H1 (cell line): Measurements from ENCODE around the gene OLFM3. TPM values are rescaled to one million over a fixed set of nuclear protein-coding genes. Genes with fewer than 3 reads are reported as not detected.

Experiments used
- CTCF ChIA-PET: fragments of 300-600 bp; sonication (Branson Sonifier 250); formaldehyde crosslinking; loops from one replicate; lab custom pipeline; 2021; ENCODE audit not compliant: partially characterized antibody; lab: Charles Lee
- POLR2A ChIA-PET: fragments of 300-600 bp; sonication (Branson Sonifier 250); formaldehyde crosslinking; loops from one replicate; lab custom pipeline; 2021; ENCODE audit warnings: inconsistent platforms; ENCODE audit not compliant: partially characterized antibody; lab: Charles Lee
- DNase-seq, 2 experiments: peaks; one replicate each; pipeline versions ENCODE4 v3.0.0 to v3.0.0-alpha.2; 2010 to 2022; ENCODE audit warnings: low spot score in 2 of 2, low read depth in 1 of 2, mixed read lengths in 1 of 2
- FAIRE-seq: peaks from 2 replicates; lab custom pipeline; 2011; peaks lifted over from hg19 to GRCh38; lab: Jason Lieb, UNC
- H2AFZ ChIP-seq: 2 replicates; pipeline ENCODE4 v1.8.1; 2012; ENCODE audit warnings: low read length, inconsistent platforms
- H2AK5ac ChIP-seq: 2 replicates; pipeline ENCODE4 v1.6.1; 2013; ENCODE audit warnings: low read depth, low read length
- H2BK120ac ChIP-seq: replicated peaks from 2 replicates; pipeline ENCODE3; 2013; ENCODE audit warnings: low read depth, low read length, inconsistent platforms
- H2BK12ac ChIP-seq: 2 replicates; pipeline ENCODE4 v1.6.1; 2013; ENCODE audit warnings: low read depth, low read length
- H2BK15ac ChIP-seq: 2 replicates; pipeline ENCODE4 v1.6.1; 2013; ENCODE audit warnings: low read length
- H2BK20ac ChIP-seq: 2 replicates; pipeline ENCODE4 v1.6.1; 2013; ENCODE audit warnings: low read length
- H2BK5ac ChIP-seq: 2 replicates; pipeline ENCODE4 v1.6.1; 2013; ENCODE audit warnings: low read depth, low read length
- H3K14ac ChIP-seq: 2 replicates; pipeline ENCODE4 v1.6.1; 2013; ENCODE audit warnings: inconsistent platforms; ENCODE audit not compliant: insufficient read length
- H3K18ac ChIP-seq: 2 replicates; pipeline ENCODE4 v1.6.1; 2013; ENCODE audit warnings: low read length; ENCODE audit errors: extremely low read depth
- H3K23ac ChIP-seq: 2 replicates; pipeline ENCODE4 v1.6.1; 2013; ENCODE audit warnings: inconsistent platforms; ENCODE audit not compliant: insufficient read length
- H3K23me2 ChIP-seq: 2 replicates; pipeline ENCODE4 v1.6.1; 2013; ENCODE audit warnings: low read depth, low read length
- H3K27ac ChIP-seq: 2 replicates; pipeline ENCODE4 v1.6.1; 2011; ENCODE audit warnings: low read depth, low read length, inconsistent platforms
- H3K27me3 ChIP-seq, 4 experiments: replicated peaks in 1 of 4; 1 replicate in 1 of 4; 2 replicates in 3 of 4; pipeline versions ENCODE4 v1.6.1 to v1.8.1; 2011 to 2013; ENCODE audit warnings: low read length in 3 of 4, mild to moderate bottlenecking in 3 of 4, inconsistent platforms in 2 of 4, mixed read lengths in 2 of 4, moderate library complexity in 1 of 4; ENCODE audit not compliant: control insufficient read depth in 3 of 4, insufficient read depth in 3 of 4; ENCODE audit errors: extremely low read depth in 1 of 4
- H3K36me3 ChIP-seq, 4 experiments: 2 replicates each; pipeline versions ENCODE4 v1.6.1 to v1.8.1; 2011 to 2013; ENCODE audit warnings: mild to moderate bottlenecking in 4 of 4, low read length in 3 of 4, moderate library complexity in 2 of 4, control low read depth in 1 of 4, inconsistent platforms in 1 of 4; ENCODE audit not compliant: insufficient read depth in 4 of 4, control insufficient read depth in 2 of 4
- H3K4ac ChIP-seq: replicated peaks from 2 replicates; pipeline ENCODE3; 2013; ENCODE audit warnings: low read length, low read depth, mixed read lengths, inconsistent platforms; ENCODE audit not compliant: insufficient read length
- H3K4me1 ChIP-seq, 4 experiments: replicated peaks in 1 of 4; 1 replicate in 1 of 4; 2 replicates in 3 of 4; pipeline versions ENCODE4 v1.6.1 to v1.8.1; 2011 to 2013; ENCODE audit warnings: low read length in 3 of 4, inconsistent platforms in 2 of 4, mixed read lengths in 1 of 4; ENCODE audit not compliant: insufficient read depth in 4 of 4, control insufficient read depth in 3 of 4
- H3K4me2 ChIP-seq, 2 experiments: 2 replicates each; pipeline versions ENCODE4 v1.6.1 to v1.8.1; 2011 to 2013; ENCODE audit warnings: low read depth in 2 of 2, low read length in 2 of 2, control low read depth in 1 of 2, inconsistent platforms in 1 of 2, mild to moderate bottlenecking in 1 of 2; ENCODE audit not compliant: insufficient read depth in 1 of 2
- H3K4me3 ChIP-seq, 4 experiments: fragments of 200-600, 300-600 bp in 1 of 4; sonication (generic), shearing (Covaris generic), sonication (Bioruptor Twin) in 1 of 4; 2 replicates each; pipeline versions ENCODE4 v1.5.1 to v1.8.1; 2011 to 2016; ENCODE audit warnings: low read length in 4 of 4, low read depth in 3 of 4, control low read depth in 2 of 4, inconsistent platforms in 2 of 4, mild to moderate bottlenecking in 2 of 4, mixed read lengths in 1 of 4, moderate library complexity in 1 of 4; ENCODE audit not compliant: insufficient read depth in 2 of 4; ENCODE audit errors: extremely low read depth in 1 of 4
- H3K56ac ChIP-seq: replicated peaks from 2 replicates; pipeline ENCODE3; 2013; ENCODE audit warnings: low read depth, mild to moderate bottlenecking, mixed read lengths, low read length, inconsistent platforms; ENCODE audit not compliant: insufficient read length
- H3K79me1 ChIP-seq: 2 replicates; pipeline ENCODE4 v1.6.1; 2013; ENCODE audit warnings: low read depth, low read length, control low read depth
- H3K79me2 ChIP-seq, 2 experiments: 2 replicates each; pipeline versions ENCODE4 v1.6.1 to v1.8.1; 2012 to 2013; ENCODE audit warnings: low read length in 2 of 2, mild to moderate bottlenecking in 2 of 2, inconsistent platforms in 1 of 2; ENCODE audit not compliant: insufficient read depth in 2 of 2, control insufficient read depth in 1 of 2
- H3K9ac ChIP-seq, 4 experiments: replicated peaks in 1 of 4; 1 replicate in 1 of 4; 2 replicates in 3 of 4; pipeline versions ENCODE4 v1.6.1 to v1.8.1; 2011 to 2013; ENCODE audit warnings: low read depth in 3 of 4, low read length in 3 of 4, control low read depth in 2 of 4, mild to moderate bottlenecking in 2 of 4, moderate library complexity in 2 of 4, inconsistent platforms in 1 of 4; ENCODE audit errors: extremely low read depth in 1 of 4
- H3K9me3 ChIP-seq, 2 experiments: 2 replicates each; pipeline versions ENCODE4 v1.6.1 to v1.8.1; 2012 to 2013; ENCODE audit warnings: mild to moderate bottlenecking in 2 of 2, moderate library complexity in 2 of 2, control low read depth in 1 of 2, inconsistent platforms in 1 of 2, low read depth in 1 of 2, low read length in 1 of 2, mixed read lengths in 1 of 2; ENCODE audit not compliant: insufficient read depth in 2 of 2
- H4K20me1 ChIP-seq, 2 experiments: replicated peaks in 1 of 2; 2 replicates each; pipeline versions ENCODE3 to v1.8.1; 2011 to 2013; ENCODE audit warnings: inconsistent platforms in 2 of 2, low read length in 2 of 2, mild to moderate bottlenecking in 1 of 2; ENCODE audit not compliant: insufficient read depth in 2 of 2, control insufficient read depth in 1 of 2
- H4K5ac ChIP-seq: 2 replicates; pipeline ENCODE4 v1.6.1; 2013; ENCODE audit warnings: low read length, low read depth, mixed read lengths, inconsistent platforms; ENCODE audit not compliant: insufficient read length
- H4K8ac ChIP-seq: 2 replicates; pipeline ENCODE4 v1.8.0; 2013; ENCODE audit warnings: mild to moderate bottlenecking, moderate library complexity, low read length, inconsistent platforms; ENCODE audit not compliant: insufficient read depth; ENCODE audit errors: extremely low read depth
- H4K91ac ChIP-seq: replicated peaks from 2 replicates; pipeline ENCODE3; 2013; ENCODE audit warnings: low read length, mixed read lengths, inconsistent platforms; ENCODE audit not compliant: insufficient read length
- polyA plus RNA-seq, 7 experiments: library from polyadenylated mRNA; depleted of rRNA in 3 of 7; stranded (reverse) in 5 of 7; unstranded in 2 of 7; fragments of >200 nt in 5 of 7; fragments of 200-250 nt in 2 of 7; gene quantifications; 1 replicate in 5 of 7; 2 replicates in 1 of 7; 4 replicates in 1 of 7; pipeline versions ENCODE4 v1.2.1 to v1.2.3, GENCODE V29; 2011 to 2013; ENCODE audit warnings: missing spikeins in 2 of 7, mixed read lengths in 2 of 7
- total RNA-seq: library from RNA; stranded (reverse); fragmentation: NEBNext Ultra II Directional; extraction: Animal tissue kit (Norgen Biotek cat#: 25700); gene quantifications from 2 replicates; pipeline ENCODE4 v1.2.1, GENCODE V29; 2021
- TF ChIP-seq, protein P1 (sequence below): fragments of 300-600 bp; sonication (generic); IDR thresholded peaks from 2 replicates; pipeline ENCODE4 v1.7.1; 2012; ENCODE audit warnings: low read length, moderate library complexity, mild to moderate bottlenecking, inconsistent platforms; ENCODE audit not compliant: insufficient replicate concordance

OLFM3 gene
- total and polyA plus RNA-seq, 2 of the 8 experiments (the other 6 are each of a cell fraction or from before 2014, with no cell fraction given), result 0.30 to 0.32 TPM

DNA sequence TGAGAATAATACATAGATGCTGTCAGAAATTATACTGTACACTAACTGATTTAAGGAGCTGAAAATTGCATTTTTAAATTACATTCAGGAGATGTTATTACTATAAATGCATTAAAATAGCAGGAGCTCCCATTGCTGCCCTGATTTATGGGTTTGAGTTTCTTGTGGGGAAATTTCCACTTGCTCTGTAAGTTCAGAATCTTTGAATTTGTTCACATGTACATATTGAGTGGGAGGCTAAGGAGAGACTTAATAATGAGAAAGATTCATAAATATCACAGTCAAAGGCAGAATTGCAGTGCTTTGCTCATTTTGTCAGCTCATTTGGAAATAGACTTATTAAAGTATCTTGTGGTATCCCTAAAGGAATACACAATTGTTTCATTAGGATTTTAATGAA lies 170.3 kb downstream of the OLFM3 start:
- POLR2A ChIA-PET, result interaction anchor here (0.6 kb wide), 1 partner anchor 208 kb away, joined by 3 read pairs; no protein-coding TSS in a partner anchor
- no peaks in the 10 kb centered on the region for H3K4me1 ChIP-seq
- no peak for DNase-seq
- H3K23me2 ChIP-seq, result no peaks in the 10 kb centered on the region
- H2AK5ac ChIP-seq, result no peak overlapping the region
- H3K56ac ChIP-seq, result no peak overlapping the region
- no peak overlapping the region for H4K91ac ChIP-seq
- H3K4me3 ChIP-seq, result no peak overlapping the region
- no peaks in the 10 kb centered on the region for H3K79me2 ChIP-seq
- no peaks in the 10 kb centered on the region for H3K79me1 ChIP-seq
- H3K27me3 ChIP-seq, result no peaks in the 10 kb centered on the region
- no peaks in the 10 kb centered on the region for H4K20me1 ChIP-seq
- H3K27ac ChIP-seq, result no peak overlapping the region
- H2BK120ac ChIP-seq, result no peak overlapping the region
- H3K9ac ChIP-seq, result no peak overlapping the region
- FAIRE-seq, result no peak
- H4K8ac ChIP-seq, result no peak overlapping the region
- no peak overlapping the region for H2BK15ac ChIP-seq
- no peak overlapping the region for H2BK12ac ChIP-seq
- no peak overlapping the region for H2BK5ac ChIP-seq
- no peaks in the 10 kb centered on the region for H3K9me3 ChIP-seq
- no peak overlapping the region for H3K4ac ChIP-seq
- H3K18ac ChIP-seq, result no peak overlapping the region
- CTCF ChIA-PET, result interaction anchor here (1.2 kb wide), 1 partner anchor 348 kb away, joined by 3 read pairs; no protein-coding TSS in a partner anchor
- no peak overlapping the region for H3K4me2 ChIP-seq
- H3K14ac ChIP-seq, result no peak overlapping the region
- no peak overlapping the region for H3K23ac ChIP-seq
- H2AFZ ChIP-seq, result no peak overlapping the region
- no peak overlapping the region for H2BK20ac ChIP-seq
- no peaks in the 10 kb centered on the region for H3K36me3 ChIP-seq
- no peak overlapping the region for H4K5ac ChIP-seq
- TF ChIP-seq, protein P1, sequence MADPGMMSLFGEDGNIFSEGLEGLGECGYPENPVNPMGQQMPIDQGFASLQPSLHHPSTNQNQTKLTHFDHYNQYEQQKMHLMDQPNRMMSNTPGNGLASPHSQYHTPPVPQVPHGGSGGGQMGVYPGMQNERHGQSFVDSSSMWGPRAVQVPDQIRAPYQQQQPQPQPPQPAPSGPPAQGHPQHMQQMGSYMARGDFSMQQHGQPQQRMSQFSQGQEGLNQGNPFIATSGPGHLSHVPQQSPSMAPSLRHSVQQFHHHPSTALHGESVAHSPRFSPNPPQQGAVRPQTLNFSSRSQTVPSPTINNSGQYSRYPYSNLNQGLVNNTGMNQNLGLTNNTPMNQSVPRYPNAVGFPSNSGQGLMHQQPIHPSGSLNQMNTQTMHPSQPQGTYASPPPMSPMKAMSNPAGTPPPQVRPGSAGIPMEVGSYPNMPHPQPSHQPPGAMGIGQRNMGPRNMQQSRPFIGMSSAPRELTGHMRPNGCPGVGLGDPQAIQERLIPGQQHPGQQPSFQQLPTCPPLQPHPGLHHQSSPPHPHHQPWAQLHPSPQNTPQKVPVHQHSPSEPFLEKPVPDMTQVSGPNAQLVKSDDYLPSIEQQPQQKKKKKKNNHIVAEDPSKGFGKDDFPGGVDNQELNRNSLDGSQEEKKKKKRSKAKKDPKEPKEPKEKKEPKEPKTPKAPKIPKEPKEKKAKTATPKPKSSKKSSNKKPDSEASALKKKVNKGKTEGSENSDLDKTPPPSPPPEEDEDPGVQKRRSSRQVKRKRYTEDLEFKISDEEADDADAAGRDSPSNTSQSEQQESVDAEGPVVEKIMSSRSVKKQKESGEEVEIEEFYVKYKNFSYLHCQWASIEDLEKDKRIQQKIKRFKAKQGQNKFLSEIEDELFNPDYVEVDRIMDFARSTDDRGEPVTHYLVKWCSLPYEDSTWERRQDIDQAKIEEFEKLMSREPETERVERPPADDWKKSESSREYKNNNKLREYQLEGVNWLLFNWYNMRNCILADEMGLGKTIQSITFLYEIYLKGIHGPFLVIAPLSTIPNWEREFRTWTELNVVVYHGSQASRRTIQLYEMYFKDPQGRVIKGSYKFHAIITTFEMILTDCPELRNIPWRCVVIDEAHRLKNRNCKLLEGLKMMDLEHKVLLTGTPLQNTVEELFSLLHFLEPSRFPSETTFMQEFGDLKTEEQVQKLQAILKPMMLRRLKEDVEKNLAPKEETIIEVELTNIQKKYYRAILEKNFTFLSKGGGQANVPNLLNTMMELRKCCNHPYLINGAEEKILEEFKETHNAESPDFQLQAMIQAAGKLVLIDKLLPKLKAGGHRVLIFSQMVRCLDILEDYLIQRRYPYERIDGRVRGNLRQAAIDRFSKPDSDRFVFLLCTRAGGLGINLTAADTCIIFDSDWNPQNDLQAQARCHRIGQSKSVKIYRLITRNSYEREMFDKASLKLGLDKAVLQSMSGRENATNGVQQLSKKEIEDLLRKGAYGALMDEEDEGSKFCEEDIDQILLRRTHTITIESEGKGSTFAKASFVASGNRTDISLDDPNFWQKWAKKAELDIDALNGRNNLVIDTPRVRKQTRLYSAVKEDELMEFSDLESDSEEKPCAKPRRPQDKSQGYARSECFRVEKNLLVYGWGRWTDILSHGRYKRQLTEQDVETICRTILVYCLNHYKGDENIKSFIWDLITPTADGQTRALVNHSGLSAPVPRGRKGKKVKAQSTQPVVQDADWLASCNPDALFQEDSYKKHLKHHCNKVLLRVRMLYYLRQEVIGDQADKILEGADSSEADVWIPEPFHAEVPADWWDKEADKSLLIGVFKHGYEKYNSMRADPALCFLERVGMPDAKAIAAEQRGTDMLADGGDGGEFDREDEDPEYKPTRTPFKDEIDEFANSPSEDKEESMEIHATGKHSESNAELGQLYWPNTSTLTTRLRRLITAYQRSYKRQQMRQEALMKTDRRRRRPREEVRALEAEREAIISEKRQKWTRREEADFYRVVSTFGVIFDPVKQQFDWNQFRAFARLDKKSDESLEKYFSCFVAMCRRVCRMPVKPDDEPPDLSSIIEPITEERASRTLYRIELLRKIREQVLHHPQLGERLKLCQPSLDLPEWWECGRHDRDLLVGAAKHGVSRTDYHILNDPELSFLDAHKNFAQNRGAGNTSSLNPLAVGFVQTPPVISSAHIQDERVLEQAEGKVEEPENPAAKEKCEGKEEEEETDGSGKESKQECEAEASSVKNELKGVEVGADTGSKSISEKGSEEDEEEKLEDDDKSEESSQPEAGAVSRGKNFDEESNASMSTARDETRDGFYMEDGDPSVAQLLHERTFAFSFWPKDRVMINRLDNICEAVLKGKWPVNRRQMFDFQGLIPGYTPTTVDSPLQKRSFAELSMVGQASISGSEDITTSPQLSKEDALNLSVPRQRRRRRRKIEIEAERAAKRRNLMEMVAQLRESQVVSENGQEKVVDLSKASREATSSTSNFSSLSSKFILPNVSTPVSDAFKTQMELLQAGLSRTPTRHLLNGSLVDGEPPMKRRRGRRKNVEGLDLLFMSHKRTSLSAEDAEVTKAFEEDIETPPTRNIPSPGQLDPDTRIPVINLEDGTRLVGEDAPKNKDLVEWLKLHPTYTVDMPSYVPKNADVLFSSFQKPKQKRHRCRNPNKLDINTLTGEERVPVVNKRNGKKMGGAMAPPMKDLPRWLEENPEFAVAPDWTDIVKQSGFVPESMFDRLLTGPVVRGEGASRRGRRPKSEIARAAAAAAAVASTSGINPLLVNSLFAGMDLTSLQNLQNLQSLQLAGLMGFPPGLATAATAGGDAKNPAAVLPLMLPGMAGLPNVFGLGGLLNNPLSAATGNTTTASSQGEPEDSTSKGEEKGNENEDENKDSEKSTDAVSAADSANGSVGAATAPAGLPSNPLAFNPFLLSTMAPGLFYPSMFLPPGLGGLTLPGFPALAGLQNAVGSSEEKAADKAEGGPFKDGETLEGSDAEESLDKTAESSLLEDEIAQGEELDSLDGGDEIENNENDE, result no peak
